SU-DHL-6 (cell line): Measurements from ENCODE around the gene ANXA10.

Source experiments
- CTCF ChIP-seq: fragments of 200-600 bp; sonication (generic); IDR thresholded peaks from one replicate; pipeline ENCODE4 v1.5.1; 2017; ENCODE audit warnings: antibody characterized with exemption, mild to moderate bottlenecking, low read length, moderate library complexity; ENCODE audit not compliant: insufficient read depth, poor library complexity, severe bottlenecking
- EZH2phosphoT487 ChIP-seq: fragments of 200-600 bp; sonication (generic), shearing (Covaris generic); conservative IDR thresholded peaks from 2 replicates; pipeline ENCODE4 v1.6.1; 2018; ENCODE audit warnings: mild to moderate bottlenecking, antibody characterized with exemption, low read length, moderate library complexity, mixed read lengths

- TF ChIP-seq CTCF (no peak), EZH2phosphoT487 (no peak)
These were observed 17.2 kb downstream of the ANXA10 start for GRCh38 chr4:168109527-168109926.
